Pancreas (tissue), 10 donors: Measurements from ENCODE around the gene PCDHGA7. TPM values are rescaled to one million over a fixed set of nuclear protein-coding genes. Genes with fewer than 3 reads are reported as not detected.
"Not testable (repeated sequence)": the region's sequence is repeated elsewhere in the genome, so short reads cannot be mapped to it uniquely, and the experiment has no call there.

ENCODE experiments used
- ATAC-seq, 4 donors: fragments of 200-7000 bp; cut with Tn5 transposase; one replicate each; pipeline versions ENCODE4 v1.8.0 to v1.9.1; 2020; ENCODE audit warnings: mild to moderate bottlenecking in 4 of 4, moderate library complexity in 4 of 4
- DNase-seq, 6 donors: peaks; one replicate each; pipeline ENCODE4 v3.0.0-alpha.2; 2020
- FAIRE-seq: peaks from 2 replicates; lab custom pipeline; 2012; peaks lifted over from hg19 to GRCh38; lab: Jason Lieb, UNC
- H3K27ac ChIP-seq, 4 donors: fragments of 200-600 bp; sonication (generic); 1 replicate in 3 of 4; 2 replicates in 1 of 4; pipeline versions ENCODE4 v1.5.0 to v1.8.0; 2020
- H3K27me3 ChIP-seq, 4 donors: fragments of 200-600 bp; one replicate each; pipeline ENCODE4 v1.8.0; 2021
- H3K36me3 ChIP-seq, 3 donors: fragments of 200-600 bp; sonication (generic) in 1 of 3; one replicate each; pipeline versions ENCODE4 v1.5.0 to v1.8.0; 2020 to 2021
- H3K4me1 ChIP-seq, 3 donors: fragments of 200-600 bp; one replicate each; pipeline ENCODE4 v1.8.0; 2021
- H3K4me3 ChIP-seq, 4 donors: fragments of 200-600 bp; sonication (generic) in 2 of 4; one replicate each; pipeline versions ENCODE4 v1.5.0 to v1.8.0; 2020 to 2021
- H3K9me3 ChIP-seq, 4 donors: fragments of 200-600 bp; one replicate each; pipeline ENCODE4 v1.8.0; 2021
- CTCF ChIP-seq, 4 donors: fragments of 200-600 bp; sonication (generic) in 3 of 4; IDR thresholded peaks; one replicate each; pipeline versions ENCODE4 v1.5.0 to v1.8.0; 2021; ENCODE audit warnings: antibody characterized with exemption in 4 of 4
- WGBS, 2 donors: extraction: QIAGEN DNeasy Blood & Tissue Kit; methylation state at CpG; one replicate each; pipeline ENCODE4 v1.1.7; 2013; 5-methylcytosine and 5-hydroxymethylcytosine counted together
- intact Hi-C, 3 donors: fragments of 100-400 bp; cut with DNase I; formaldehyde crosslinking; loops; one replicate each; pipeline versions ENCODE4 v1.11.1 to v1.14.2; 2022
- polyA plus RNA-seq, 2 donors: library from polyadenylated mRNA; stranded (reverse); fragments of 200-250 nt; gene quantifications; one replicate each; pipeline ENCODE4 v1.2.3, GENCODE V29; 2013
- total RNA-seq, 6 donors: library from RNA; stranded (reverse); fragmentation: NEBNext Ultra II Directional in 4 of 6; extraction: Animal tissue kit (Norgen Biotek cat#: 25700) in 4 of 6; gene quantifications; one replicate each; pipeline versions ENCODE4 v1.2.1 to v1.2.4, GENCODE V29; 2021 to 2023
- donor health status: healthy with polysubstance abuse.
- donor health status: DM: no; HTN: no; CAD: no; lungs with moderate emphysema.
- donor health status: DM: no; HTN: no; CAD: no.
- donor health status: control.
- donor health status: control.
- donor health status: Bipolar disorder and iron deficiency.
- donor health status: DM: yes; HTN: yes; CAD: no.
- donor health status: DM: no; HTN: no; CAD: no.
- donor health status: DM: no; HTN: no; CAD: no.
- donor health status: DM: yes; HTN: yes; CAD: no.

PCDHGA7 gene
- total and polyA plus RNA-seq, 8 donors = 0.92 to 2.0 (median 1.6) TPM

GRCh38 chr5:141412854-141413539 lies 30.5 kb downstream of the PCDHGA7 start, which contains the start of gene PCDHGA10:
Gene PCDHGA10 (plus strand): TSS chr5:141412987. CDS start chr5:141413176, 189 bp downstream.
- DNase-seq (peak in 1 of 6 donors; percentile 46), ATAC-seq (peak; percentile 55 to 68 (median 68)), FAIRE-seq (no peak)
- peak in 2 of 4 donors; percentile 13 to 17 for TF ChIP-seq CTCF (IDR thresholded peaks at IDR 0.05)
- WGBS, 2 donors = 20 to 27% methylated on average over 31 of the region's 31 CpGs
- Histone ChIP-seq H3K27ac (no peak within 1 kb of the TSS), H3K4me3 (peak within 1 kb of the TSS in 1 of 4 donors; percentile 18), H3K9me3 (peaks cover 0 to 23% (median 5%) of the 10 kb centered on the region in 4 donors), H3K36me3 (no peaks in the 10 kb centered on the region), H3K27me3 (no peaks in the 10 kb centered on the region), H3K4me1 (no peaks in the 10 kb centered on the region)
- intact Hi-C loops = loop anchor here in 1 of 3 donors (10.0 kb wide), 1 partner anchor 112 kb away; no protein-coding TSS in a partner anchor

- DNase-seq = no peak
- 15 to 17% methylated on average over 25 of the region's 25 CpGs for WGBS, 2 donors
- no peak for TF ChIP-seq CTCF (IDR thresholded peaks at IDR 0.05)
- intact Hi-C loops = loop anchor here in 1 of 3 donors (10.0 kb wide), 1 partner anchor 111 kb away; no protein-coding TSS in a partner anchor
- no peak for FAIRE-seq
- Histone ChIP-seq H3K27ac (no peak overlapping the region), H3K4me3 (peak overlapping the region in 1 of 4 donors; percentile 18), H3K4me1 (no peaks in the 10 kb centered on the region), H3K9me3 (peaks cover 0 to 27% (median 5%) of the 10 kb centered on the region in 4 donors), H3K36me3 (no peaks in the 10 kb centered on the region), H3K27me3 (no peaks in the 10 kb centered on the region)
- peak in 1 of 4 donors; percentile 32 for ATAC-seq
These were observed 31.1 kb downstream of the PCDHGA7 start for GRCh38 chr5:141413540-141414069.

GRCh38 chr5:141414548-141415274 lies 32.2 kb downstream of the PCDHGA7 start:
- ATAC-seq, FAIRE-seq, H3K27me3 ChIP-seq, H3K4me3 ChIP-seq, H3K4me1 ChIP-seq, H3K36me3 ChIP-seq, DNase-seq, H3K27ac ChIP-seq: not testable (repeated sequence)
- intact Hi-C loops = loop anchor here in 1 of 3 donors (10.0 kb wide), 1 partner anchor 110 kb away; no protein-coding TSS in a partner anchor
- 20 to 21% methylated on average over 29 to 46 of the region's 46 CpGs for WGBS, 2 donors
- H3K9me3 ChIP-seq = peaks cover 0 to 38% (median 5%) of the 10 kb centered on the region in 4 donors

GRCh38 chr5:141415275-141415618 lies 32.7 kb downstream of the PCDHGA7 start:
- H3K27me3 ChIP-seq, FAIRE-seq, ATAC-seq, H3K4me1 ChIP-seq, H3K4me3 ChIP-seq, DNase-seq, H3K27ac ChIP-seq, H3K36me3 ChIP-seq: not testable (repeated sequence)
- intact Hi-C loops = loop anchor here in 1 of 3 donors (10.0 kb wide), 1 partner anchor 110 kb away; no protein-coding TSS in a partner anchor
- WGBS, 2 donors = 17 to 20% methylated on average over 24 of the region's 24 CpGs
- peaks cover 0 to 41% (median 6%) of the 10 kb centered on the region in 4 donors for H3K9me3 ChIP-seq

GRCh38 chr5:141417494-141418172 lies 35.1 kb downstream of the PCDHGA7 start, which contains the start of gene PCDHGB7:
Gene PCDHGB7 (plus strand): TSS chr5:141417677. CDS start chr5:141417860, 183 bp downstream.
- ATAC-seq (peak; percentile 80 to 95 (median 90)), DNase-seq (peak in 4 of 6 donors; percentile 34 to 60 (median 56))
- intact Hi-C loops = loop anchor here in 1 of 3 donors (10.0 kb wide), 1 partner anchor 107 kb away; no protein-coding TSS in a partner anchor
- not testable (repeated sequence) for H3K27ac ChIP-seq, H3K4me1 ChIP-seq, H3K27me3 ChIP-seq, FAIRE-seq, H3K36me3 ChIP-seq
- Histone ChIP-seq H3K4me3 (peak within 1 kb of the TSS in 2 of 4 donors; percentile 15 to 31), H3K9me3 (peaks cover 0 to 52% (median 12%) of the 10 kb centered on the region in 4 donors)
- WGBS, 2 donors = 8 to 10% methylated on average over 45 to 47 of the region's 47 CpGs
- peak in 3 of 4 donors; percentile 20 to 41 (median 34) for TF ChIP-seq CTCF (IDR thresholded peaks at IDR 0.05)
